A549 (cell line): ENCODE measurements around the gene TSSK6.

ENCODE experiments used
- CEBPB ChIP-seq, 2 experiments: fragments of >200 bp in 1 of 2; sonication (Bioruptor Twin) in 1 of 2; formaldehyde crosslinking in 1 of 2; IDR thresholded peaks; 2 replicates each; pipeline ENCODE4 v1.6.1; 2012 to 2016
- CTCF ChIP-seq: fragments of >200 bp; sonication (Bioruptor Twin); formaldehyde crosslinking; IDR thresholded peaks from 3 replicates; pipeline ENCODE4 v1.5.1; 2016
- KDM1A ChIP-seq: fragments of 200-600 bp; sonication (generic); IDR thresholded peaks from 2 replicates; pipeline ENCODE4 v1.6.1; 2016; ENCODE audit warnings: low read depth, mild to moderate bottlenecking
- MAX ChIP-seq: IDR thresholded peaks from 2 replicates; pipeline ENCODE4 v1.6.1; 2012
- NFE2L2 ChIP-seq: fragments of 150-350 bp; conservative IDR thresholded peaks from 2 replicates; pipeline ENCODE4 v1.6.1; 2014; ENCODE audit warnings: low read length
- NR3C1 ChIP-seq: fragments of >200 bp; sonication (Bioruptor Twin); formaldehyde crosslinking; IDR thresholded peaks from 3 replicates; pipeline ENCODE4 v1.6.1; 2017
- POLR2A ChIP-seq: IDR thresholded peaks from 2 replicates; pipeline ENCODE4 v1.6.1; 2012; ENCODE audit warnings: mild to moderate bottlenecking, low read length
- POLR2AphosphoS2 ChIP-seq: conservative IDR thresholded peaks from 2 replicates; pipeline ENCODE4 v1.6.1; 2012; ENCODE audit warnings: low read length, improper control_type of control experiment, inconsistent platforms
- RAD21 ChIP-seq, 2 experiments: fragments of >200 bp in 1 of 2; sonication (Bioruptor Twin) in 1 of 2; formaldehyde crosslinking in 1 of 2; IDR thresholded peaks in 1 of 2; conservative IDR thresholded peaks in 1 of 2; 2 replicates in 1 of 2; 3 replicates in 1 of 2; pipeline ENCODE4 v1.6.1; 2012 to 2018; ENCODE audit warnings: inconsistent platforms in 1 of 2
- REST ChIP-seq: fragments of 200-600 bp; sonication (generic); IDR thresholded peaks from 2 replicates; pipeline ENCODE4 v1.6.1; 2016; ENCODE audit warnings: antibody characterized with exemption, mild to moderate bottlenecking, moderate library complexity
- RNF2 ChIP-seq: fragments of 200-600 bp; sonication (generic); IDR thresholded peaks from 2 replicates; pipeline ENCODE4 v1.6.1; 2016; ENCODE audit warnings: low read depth, mild to moderate bottlenecking, antibody characterized with exemption, moderate library complexity, borderline replicate concordance
- SREBF2 ChIP-seq: fragments of 450-650 bp; IDR thresholded peaks from 2 replicates; pipeline ENCODE4 v1.6.1; 2014; ENCODE audit warnings: mild to moderate bottlenecking, moderate library complexity
- TF ChIP-seq, protein P1 (sequence below): IDR thresholded peaks from 2 replicates; pipeline ENCODE4 v1.6.1; 2012

DNA sequence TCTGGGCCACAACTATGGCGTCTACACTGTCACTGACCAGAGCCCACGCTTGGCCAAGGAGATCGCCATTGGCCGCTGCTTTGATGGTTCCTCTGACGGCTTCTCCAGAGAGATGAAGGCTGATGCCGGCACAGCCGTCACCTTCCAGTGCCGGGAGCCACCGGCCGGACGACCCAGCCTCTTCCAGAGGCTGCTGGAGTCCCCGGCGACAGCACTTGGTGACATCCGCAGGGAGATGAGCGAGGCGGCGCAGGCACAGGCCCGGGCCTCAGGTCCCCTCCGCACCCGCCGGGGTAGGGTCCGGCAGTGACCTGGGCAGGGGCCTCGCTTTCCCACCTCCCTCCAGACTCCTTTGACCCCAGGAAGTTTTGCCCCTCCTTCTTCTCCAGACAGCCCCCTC lies 30.4 kb upstream of the TSSK6 start:
- TF ChIP-seq REST: no peak
- no peak for TF ChIP-seq NR3C1
- no peak for TF ChIP-seq CTCF
- TF ChIP-seq NFE2L2: no peak
- TF ChIP-seq POLR2AphosphoS2: no peak
- TF ChIP-seq RAD21 (conservative IDR thresholded peaks at IDR 0.05 in 1 of 2, IDR thresholded peaks at IDR 0.05 in 1 of 2): no peak
- TF ChIP-seq POLR2A: no peak
- no peak for TF ChIP-seq RNF2
- no peak for TF ChIP-seq MAX
- no peak for TF ChIP-seq SREBF2
- no peak for TF ChIP-seq KDM1A
- TF ChIP-seq, protein P1, sequence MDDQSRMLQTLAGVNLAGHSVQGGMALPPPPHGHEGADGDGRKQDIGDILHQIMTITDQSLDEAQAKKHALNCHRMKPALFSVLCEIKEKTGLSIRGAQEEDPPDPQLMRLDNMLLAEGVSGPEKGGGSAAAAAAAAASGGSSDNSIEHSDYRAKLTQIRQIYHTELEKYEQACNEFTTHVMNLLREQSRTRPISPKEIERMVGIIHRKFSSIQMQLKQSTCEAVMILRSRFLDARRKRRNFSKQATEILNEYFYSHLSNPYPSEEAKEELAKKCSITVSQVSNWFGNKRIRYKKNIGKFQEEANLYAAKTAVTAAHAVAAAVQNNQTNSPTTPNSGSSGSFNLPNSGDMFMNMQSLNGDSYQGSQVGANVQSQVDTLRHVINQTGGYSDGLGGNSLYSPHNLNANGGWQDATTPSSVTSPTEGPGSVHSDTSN: no peak
- no peak for TF ChIP-seq CEBPB (IDR thresholded peaks at IDR 0.05)
